Breast epithelium (tissue), 3 donors: Measurements from ENCODE around the gene ITPKC.

Experiments
- POLR2A ChIP-seq: fragments of 450-650 bp; IDR thresholded peaks from one replicate; pipeline ENCODE4 v1.6.1; 2016; ENCODE audit warnings: antibody characterized with exemption, mild to moderate bottlenecking, moderate library complexity
- POLR2AphosphoS5 ChIP-seq, 3 donors: sonication (generic); formaldehyde crosslinking; IDR thresholded peaks; one replicate each; pipeline ENCODE4 v1.6.1; 2017; ENCODE audit warnings: antibody characterized with exemption in 3 of 3
- TF ChIP-seq, protein P1 (sequence below), 3 donors: fragments of 450-650 bp; IDR thresholded peaks; one replicate each; pipeline ENCODE4 v1.5.1; 2016 to 2017; ENCODE audit warnings: antibody characterized with exemption in 3 of 3, mild to moderate bottlenecking in 3 of 3, moderate library complexity in 3 of 3

- TF ChIP-seq, protein P1, sequence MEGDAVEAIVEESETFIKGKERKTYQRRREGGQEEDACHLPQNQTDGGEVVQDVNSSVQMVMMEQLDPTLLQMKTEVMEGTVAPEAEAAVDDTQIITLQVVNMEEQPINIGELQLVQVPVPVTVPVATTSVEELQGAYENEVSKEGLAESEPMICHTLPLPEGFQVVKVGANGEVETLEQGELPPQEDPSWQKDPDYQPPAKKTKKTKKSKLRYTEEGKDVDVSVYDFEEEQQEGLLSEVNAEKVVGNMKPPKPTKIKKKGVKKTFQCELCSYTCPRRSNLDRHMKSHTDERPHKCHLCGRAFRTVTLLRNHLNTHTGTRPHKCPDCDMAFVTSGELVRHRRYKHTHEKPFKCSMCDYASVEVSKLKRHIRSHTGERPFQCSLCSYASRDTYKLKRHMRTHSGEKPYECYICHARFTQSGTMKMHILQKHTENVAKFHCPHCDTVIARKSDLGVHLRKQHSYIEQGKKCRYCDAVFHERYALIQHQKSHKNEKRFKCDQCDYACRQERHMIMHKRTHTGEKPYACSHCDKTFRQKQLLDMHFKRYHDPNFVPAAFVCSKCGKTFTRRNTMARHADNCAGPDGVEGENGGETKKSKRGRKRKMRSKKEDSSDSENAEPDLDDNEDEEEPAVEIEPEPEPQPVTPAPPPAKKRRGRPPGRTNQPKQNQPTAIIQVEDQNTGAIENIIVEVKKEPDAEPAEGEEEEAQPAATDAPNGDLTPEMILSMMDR (IDR thresholded peaks at IDR 0.05) = no peak
- TF ChIP-seq POLR2A (no peak), POLR2AphosphoS5 (IDR thresholded peaks at IDR 0.05) (no peak)
Measured at GRCh38 chr19:40668991-40669614, 47.8 kb upstream of the ITPKC start.
